DND-41 (cell line): ENCODE data around the gene NSG2.
"Not testable (repeated sequence)": the region's sequence is repeated elsewhere in the genome, so short reads cannot be mapped to it uniquely, and the experiment has no call there.

Experiments
- ATAC-seq: fragments of 200-7000 bp; cut with Tn5 transposase; 3 replicates; pipeline ENCODE4 v1.9.1; 2021; ENCODE audit warnings: low read depth; ENCODE audit not compliant: insufficient read depth
- DNase-seq: peaks from one replicate; pipeline ENCODE4 v3.0.0-alpha.2; 2020
- H2AFZ ChIP-seq: 2 replicates; pipeline ENCODE4 v1.6.0; 2012; ENCODE audit warnings: low read depth, low read length
- H3K27ac ChIP-seq: 2 replicates; pipeline ENCODE4 v1.5.1; 2012; ENCODE audit warnings: low read length, inconsistent platforms
- H3K27me3 ChIP-seq: fragments of 200-600 bp; sonication (generic); 2 replicates; pipeline ENCODE4 v1.6.0; 2012; ENCODE audit warnings: low read length, mild to moderate bottlenecking, inconsistent platforms; ENCODE audit not compliant: insufficient read depth, poor library complexity
- H3K36me3 ChIP-seq: 2 replicates; pipeline ENCODE4 v1.5.1; 2012; ENCODE audit warnings: low read length, inconsistent platforms; ENCODE audit not compliant: insufficient read depth
- H3K4me1 ChIP-seq: 2 replicates; pipeline ENCODE4 v1.5.1; 2012; ENCODE audit warnings: mild to moderate bottlenecking, low read length; ENCODE audit not compliant: insufficient read depth
- H3K4me2 ChIP-seq: 2 replicates; pipeline ENCODE4 v1.6.0; 2012; ENCODE audit warnings: mild to moderate bottlenecking, moderate library complexity, low read length, inconsistent platforms; ENCODE audit not compliant: insufficient read depth
- H3K4me3 ChIP-seq, 2 experiments: fragments of 200-600 bp in 1 of 2; shearing (Covaris generic) in 1 of 2; 2 replicates each; pipeline ENCODE4 v1.5.1; 2012 to 2016; ENCODE audit warnings: inconsistent platforms in 2 of 2, low read length in 2 of 2, mild to moderate bottlenecking in 2 of 2, low read depth in 1 of 2, moderate library complexity in 1 of 2
- H3K79me2 ChIP-seq: 2 replicates; pipeline ENCODE4 v1.6.0; 2012; ENCODE audit warnings: low read length, inconsistent platforms; ENCODE audit not compliant: insufficient read depth
- H3K9ac ChIP-seq: 2 replicates; pipeline ENCODE4 v1.6.0; 2012; ENCODE audit warnings: low read depth, mild to moderate bottlenecking, inconsistent platforms, low read length, moderate library complexity
- H3K9me3 ChIP-seq: 2 replicates; pipeline ENCODE4 v1.5.1; 2012; ENCODE audit warnings: low read length, moderate library complexity, mild to moderate bottlenecking, inconsistent platforms; ENCODE audit not compliant: insufficient read depth, severe bottlenecking
- H4K20me1 ChIP-seq: 2 replicates; pipeline ENCODE4 v1.6.0; 2012; ENCODE audit warnings: low read length; ENCODE audit not compliant: insufficient read depth
- EZH2 ChIP-seq: IDR thresholded peaks from 3 replicates; pipeline ENCODE4 v1.6.1; 2012; ENCODE audit warnings: borderline replicate concordance, low read depth, mild to moderate bottlenecking, moderate library complexity, low read length, inconsistent platforms; ENCODE audit not compliant: severe bottlenecking
- TF ChIP-seq, protein P1 (sequence below): IDR thresholded peaks from 2 replicates; pipeline ENCODE4 v1.5.1; 2012; ENCODE audit warnings: borderline replicate concordance, low read length, moderate library complexity, mild to moderate bottlenecking; ENCODE audit not compliant: poor library complexity, severe bottlenecking; ENCODE audit errors: extremely low read depth

NSG2 gene

DNA sequence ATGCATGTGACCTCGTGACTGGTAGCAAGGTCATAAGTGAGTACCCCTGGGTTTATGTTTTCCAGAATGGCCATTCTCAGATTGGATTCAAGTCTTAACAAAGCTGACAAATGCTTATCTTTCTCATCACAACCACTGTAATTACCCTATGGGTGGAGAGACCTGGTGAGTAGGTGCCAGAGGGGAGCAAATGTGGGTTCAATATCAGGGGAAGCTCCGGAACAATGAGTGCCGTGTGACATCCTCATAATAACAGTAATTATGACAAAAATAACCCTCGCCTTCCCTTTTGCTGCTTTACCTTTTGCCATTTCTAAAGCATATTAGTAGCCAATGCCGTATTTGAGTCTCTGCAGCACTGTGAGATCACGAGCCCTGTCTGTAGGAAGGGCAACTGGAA is 95.9 kb downstream of the NSG2 start:
- Histone ChIP-seq H3K27ac (no peak overlapping the region), H4K20me1 (no peaks in the 10 kb centered on the region), H3K4me2 (no peak overlapping the region), H3K4me1 (no peaks in the 10 kb centered on the region), H3K9me3 (no peaks in the 10 kb centered on the region), H3K79me2 (no peaks in the 10 kb centered on the region), H3K36me3 (no peaks in the 10 kb centered on the region), H3K4me3 (no peak overlapping the region), H2AFZ (no peak overlapping the region), H3K9ac (no peak overlapping the region), H3K27me3 (no peaks in the 10 kb centered on the region)
- no peak for DNase-seq
- ATAC-seq = no peak
- TF ChIP-seq EZH2 = no peak
- TF ChIP-seq, protein P1, sequence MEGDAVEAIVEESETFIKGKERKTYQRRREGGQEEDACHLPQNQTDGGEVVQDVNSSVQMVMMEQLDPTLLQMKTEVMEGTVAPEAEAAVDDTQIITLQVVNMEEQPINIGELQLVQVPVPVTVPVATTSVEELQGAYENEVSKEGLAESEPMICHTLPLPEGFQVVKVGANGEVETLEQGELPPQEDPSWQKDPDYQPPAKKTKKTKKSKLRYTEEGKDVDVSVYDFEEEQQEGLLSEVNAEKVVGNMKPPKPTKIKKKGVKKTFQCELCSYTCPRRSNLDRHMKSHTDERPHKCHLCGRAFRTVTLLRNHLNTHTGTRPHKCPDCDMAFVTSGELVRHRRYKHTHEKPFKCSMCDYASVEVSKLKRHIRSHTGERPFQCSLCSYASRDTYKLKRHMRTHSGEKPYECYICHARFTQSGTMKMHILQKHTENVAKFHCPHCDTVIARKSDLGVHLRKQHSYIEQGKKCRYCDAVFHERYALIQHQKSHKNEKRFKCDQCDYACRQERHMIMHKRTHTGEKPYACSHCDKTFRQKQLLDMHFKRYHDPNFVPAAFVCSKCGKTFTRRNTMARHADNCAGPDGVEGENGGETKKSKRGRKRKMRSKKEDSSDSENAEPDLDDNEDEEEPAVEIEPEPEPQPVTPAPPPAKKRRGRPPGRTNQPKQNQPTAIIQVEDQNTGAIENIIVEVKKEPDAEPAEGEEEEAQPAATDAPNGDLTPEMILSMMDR = no peak

DNA sequence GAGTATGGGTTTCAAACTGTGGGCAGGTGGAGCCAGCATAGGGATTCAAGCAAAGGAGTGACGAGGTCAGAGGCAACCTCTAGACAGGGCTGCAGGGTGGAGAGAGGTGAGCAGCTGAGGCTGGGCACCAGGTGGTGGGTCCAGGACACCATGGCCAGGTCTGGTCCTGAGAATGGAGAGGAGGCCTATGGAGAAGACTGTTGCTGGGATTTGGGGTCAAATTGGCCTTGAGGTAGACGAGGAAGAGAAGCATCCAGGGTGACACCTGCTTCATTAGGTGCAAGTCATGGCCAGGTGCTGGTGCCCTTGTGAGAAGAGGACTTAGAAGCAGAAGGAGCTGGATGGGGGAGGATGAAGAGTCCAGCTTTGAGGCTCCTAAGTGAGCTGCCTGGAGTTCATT is 99.6 kb downstream of the NSG2 start:
- Histone ChIP-seq H3K4me1 (no peaks in the 10 kb centered on the region), H3K79me2 (no peaks in the 10 kb centered on the region), H4K20me1 (no peaks in the 10 kb centered on the region), H3K9ac (no peak overlapping the region), H2AFZ (no peak overlapping the region), H3K36me3 (no peaks in the 10 kb centered on the region), H3K4me3 (no peak overlapping the region), H3K9me3 (no peaks in the 10 kb centered on the region), H3K4me2 (no peak overlapping the region), H3K27me3 (no peaks in the 10 kb centered on the region), H3K27ac (no peak overlapping the region)
- TF ChIP-seq, protein P1 = no peak
- TF ChIP-seq EZH2 = no peak
- no peak for ATAC-seq
- DNase-seq = no peak

DNA sequence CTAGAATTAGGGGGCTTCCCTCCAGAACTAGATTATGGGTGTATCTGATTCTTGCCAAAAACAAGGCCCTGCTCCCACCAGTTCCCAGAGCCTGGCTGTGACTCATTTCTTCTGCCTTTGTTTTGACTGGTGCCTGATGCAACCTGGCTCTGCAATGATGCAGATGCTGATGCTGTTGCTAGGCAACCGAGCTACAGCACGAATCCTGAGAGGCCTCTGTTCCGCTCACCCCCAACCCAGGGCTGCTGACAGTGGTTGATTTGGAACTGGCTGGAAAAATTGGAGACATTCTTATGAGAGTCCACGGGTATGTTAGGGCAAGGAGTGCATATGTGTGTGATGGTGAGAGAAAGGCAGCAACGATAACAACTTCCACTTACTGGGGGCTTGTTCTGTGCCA is 100.3 kb downstream of the NSG2 start:
- H3K4me1 ChIP-seq = no peaks in the 10 kb centered on the region
- H3K79me2 ChIP-seq = no peaks in the 10 kb centered on the region
- H3K4me2 ChIP-seq = no peak overlapping the region
- no peak overlapping the region for H3K4me3 ChIP-seq
- no peaks in the 10 kb centered on the region for H4K20me1 ChIP-seq
- no peaks in the 10 kb centered on the region for H3K36me3 ChIP-seq
- ATAC-seq (no peak), DNase-seq (no peak)
- no peaks in the 10 kb centered on the region for H3K9me3 ChIP-seq
- TF ChIP-seq, protein P1 = no peak
- no peak for TF ChIP-seq EZH2
- H2AFZ ChIP-seq = no peak overlapping the region
- H3K9ac ChIP-seq = no peak overlapping the region
- H3K27ac ChIP-seq = no peak overlapping the region
- H3K27me3 ChIP-seq = no peaks in the 10 kb centered on the region

DNA sequence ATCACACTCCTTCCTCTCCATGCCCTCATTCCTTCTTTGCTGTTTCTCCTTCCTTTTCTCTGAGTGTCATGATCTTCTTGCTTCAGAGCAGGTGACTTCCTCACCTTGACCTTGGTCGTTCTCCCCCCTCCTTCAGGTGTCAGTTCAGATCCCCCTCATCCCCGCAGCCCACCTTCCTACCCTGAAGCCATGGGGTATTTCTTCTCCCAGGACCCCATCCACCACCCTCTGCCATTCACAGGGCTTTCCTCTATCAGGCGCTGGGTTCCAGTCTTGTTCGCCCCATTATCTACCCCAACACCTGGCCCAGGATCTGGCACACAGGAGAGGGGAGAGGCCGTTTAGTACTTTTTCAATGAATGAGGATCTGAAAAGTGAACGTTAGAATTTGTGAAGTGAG is 101.0 kb downstream of the NSG2 start:
- H3K27ac ChIP-seq = no peak overlapping the region
- H3K27me3 ChIP-seq = no peaks in the 10 kb centered on the region
- H3K9me3 ChIP-seq = no peaks in the 10 kb centered on the region
- no peak for DNase-seq
- TF ChIP-seq EZH2 = no peak
- TF ChIP-seq, protein P1 = no peak
- ATAC-seq = no peak
- H3K79me2 ChIP-seq = no peaks in the 10 kb centered on the region
- H3K9ac ChIP-seq = no peak overlapping the region
- H4K20me1 ChIP-seq = no peaks in the 10 kb centered on the region
- H3K4me1 ChIP-seq = no peaks in the 10 kb centered on the region
- H3K4me3 ChIP-seq = no peak overlapping the region
- no peak overlapping the region for H3K4me2 ChIP-seq
- no peaks in the 10 kb centered on the region for H3K36me3 ChIP-seq
- no peak overlapping the region for H2AFZ ChIP-seq

DNA sequence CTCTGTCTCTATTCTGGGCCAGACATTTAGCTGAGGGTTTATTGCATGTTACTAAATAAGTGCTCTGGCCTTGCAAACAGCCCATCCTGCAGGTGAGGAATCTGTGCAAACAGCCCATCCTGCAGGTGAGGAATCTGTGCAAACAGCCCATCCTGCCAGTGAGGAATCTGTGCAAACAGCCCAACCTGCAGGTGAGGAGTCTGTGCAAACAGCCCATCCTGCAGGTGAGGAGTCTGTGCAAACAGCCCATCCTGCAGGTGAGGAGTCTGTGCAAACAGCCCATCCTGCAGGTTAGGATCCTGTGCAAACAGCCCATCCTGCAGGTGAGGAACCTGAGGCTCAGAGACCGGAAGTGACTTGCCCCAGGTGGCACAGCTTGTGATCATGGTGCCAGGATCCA is 101.5 kb downstream of the NSG2 start:
- not testable (repeated sequence) for H3K79me2 ChIP-seq, H3K27me3 ChIP-seq, H3K9ac ChIP-seq, H3K4me3 ChIP-seq, H4K20me1 ChIP-seq, H3K4me2 ChIP-seq, H3K36me3 ChIP-seq, ATAC-seq, H3K9me3 ChIP-seq, H3K27ac ChIP-seq, DNase-seq, H2AFZ ChIP-seq, H3K4me1 ChIP-seq
